Neural progenitor cell (in vitro differentiated cells): Measurements from ENCODE around the gene TSC22D2.

Experiments used
- EZH2 ChIP-seq: fragments of 200-600 bp; sonication (generic); IDR thresholded peaks from 2 replicates; pipeline ENCODE4 v1.6.1; 2017; ENCODE audit warnings: antibody characterized with exemption, mild to moderate bottlenecking, moderate library complexity
- TF ChIP-seq, protein P1 (sequence below): fragments of 200-600 bp; sonication (generic); IDR thresholded peaks from 2 replicates; pipeline ENCODE4 v1.5.1; 2017; ENCODE audit warnings: antibody characterized with exemption, mild to moderate bottlenecking

GRCh38 chr3:150411106-150411460 lies 3.0 kb downstream of the TSC22D2 start:
- TF ChIP-seq, protein P1, sequence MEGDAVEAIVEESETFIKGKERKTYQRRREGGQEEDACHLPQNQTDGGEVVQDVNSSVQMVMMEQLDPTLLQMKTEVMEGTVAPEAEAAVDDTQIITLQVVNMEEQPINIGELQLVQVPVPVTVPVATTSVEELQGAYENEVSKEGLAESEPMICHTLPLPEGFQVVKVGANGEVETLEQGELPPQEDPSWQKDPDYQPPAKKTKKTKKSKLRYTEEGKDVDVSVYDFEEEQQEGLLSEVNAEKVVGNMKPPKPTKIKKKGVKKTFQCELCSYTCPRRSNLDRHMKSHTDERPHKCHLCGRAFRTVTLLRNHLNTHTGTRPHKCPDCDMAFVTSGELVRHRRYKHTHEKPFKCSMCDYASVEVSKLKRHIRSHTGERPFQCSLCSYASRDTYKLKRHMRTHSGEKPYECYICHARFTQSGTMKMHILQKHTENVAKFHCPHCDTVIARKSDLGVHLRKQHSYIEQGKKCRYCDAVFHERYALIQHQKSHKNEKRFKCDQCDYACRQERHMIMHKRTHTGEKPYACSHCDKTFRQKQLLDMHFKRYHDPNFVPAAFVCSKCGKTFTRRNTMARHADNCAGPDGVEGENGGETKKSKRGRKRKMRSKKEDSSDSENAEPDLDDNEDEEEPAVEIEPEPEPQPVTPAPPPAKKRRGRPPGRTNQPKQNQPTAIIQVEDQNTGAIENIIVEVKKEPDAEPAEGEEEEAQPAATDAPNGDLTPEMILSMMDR: no peak
- TF ChIP-seq EZH2: no peak
